GM11168 (cell line): Measurements from ENCODE around the gene MYEOV.

ENCODE experiments used
- in situ Hi-C: fragments of 300-500 bp; cut with MboI; formaldehyde crosslinking; loops from one replicate; pipeline ENCODE4 v1.12.0; 2022; ENCODE audit warnings: low sequenced_read_pairs; ENCODE audit not compliant: unreplicated experiment

The MYEOV gene

GRCh38 chr11:69293819-69294505, at the start of gene MYEOV:
Gene MYEOV, plus strand, starts transcription at chr11:69294155. Its CDS starts 1,200 bp downstream, at chr11:69295355.
- in situ Hi-C loops = loop anchor here (10.0 kb wide), 1 partner anchor 361 kb away; no protein-coding TSS in a partner anchor

DNA sequence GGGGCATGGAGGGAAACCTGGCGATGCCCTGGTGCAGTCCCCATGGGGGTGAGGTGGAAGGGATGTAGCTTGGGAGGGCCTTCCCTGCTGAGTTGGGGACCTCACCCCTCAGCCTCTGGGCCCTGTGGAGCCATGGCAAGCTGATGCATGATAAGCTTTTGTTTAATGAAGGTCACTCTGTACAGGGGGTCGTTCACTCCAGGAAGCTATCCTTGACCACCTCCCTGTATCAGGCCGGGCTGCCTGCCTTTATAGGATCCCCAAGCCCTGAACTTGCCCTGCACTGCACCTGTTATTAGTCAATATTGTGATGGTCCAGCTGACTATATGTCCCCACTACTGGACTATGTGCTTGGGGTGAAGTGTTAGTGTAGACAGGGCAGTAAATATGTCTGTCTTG, 49.7 kb upstream of the MYEOV start:
- in situ Hi-C loops = no loop called here

DNA sequence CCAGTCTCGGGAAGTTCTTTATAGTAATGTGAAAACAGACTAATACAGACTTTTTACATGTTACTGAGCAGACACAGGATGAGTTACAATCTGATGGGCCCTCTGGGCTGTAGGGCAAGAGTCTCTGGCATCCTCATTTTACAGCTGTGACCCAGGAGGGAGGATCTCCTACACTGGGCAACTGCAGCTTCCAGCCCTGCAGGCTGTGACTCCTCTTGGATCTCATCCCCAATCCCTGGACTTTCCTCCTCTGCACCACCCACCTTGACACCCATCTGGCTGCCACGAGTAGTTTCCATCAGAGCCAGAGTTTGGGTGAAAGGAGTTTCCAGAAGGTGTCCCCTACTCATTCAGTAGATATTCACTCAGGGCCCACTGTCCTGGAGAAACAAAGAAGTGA, 48.9 kb upstream of the MYEOV start:
- in situ Hi-C loops = no loop called here

- in situ Hi-C loops = no loop called here
Measured at GRCh38 chr11:69245491-69246345, 48.2 kb upstream of the MYEOV start.

GRCh38 chr11:69249311-69250185, 44.4 kb upstream of the MYEOV start:
- in situ Hi-C loops = no loop called here

DNA sequence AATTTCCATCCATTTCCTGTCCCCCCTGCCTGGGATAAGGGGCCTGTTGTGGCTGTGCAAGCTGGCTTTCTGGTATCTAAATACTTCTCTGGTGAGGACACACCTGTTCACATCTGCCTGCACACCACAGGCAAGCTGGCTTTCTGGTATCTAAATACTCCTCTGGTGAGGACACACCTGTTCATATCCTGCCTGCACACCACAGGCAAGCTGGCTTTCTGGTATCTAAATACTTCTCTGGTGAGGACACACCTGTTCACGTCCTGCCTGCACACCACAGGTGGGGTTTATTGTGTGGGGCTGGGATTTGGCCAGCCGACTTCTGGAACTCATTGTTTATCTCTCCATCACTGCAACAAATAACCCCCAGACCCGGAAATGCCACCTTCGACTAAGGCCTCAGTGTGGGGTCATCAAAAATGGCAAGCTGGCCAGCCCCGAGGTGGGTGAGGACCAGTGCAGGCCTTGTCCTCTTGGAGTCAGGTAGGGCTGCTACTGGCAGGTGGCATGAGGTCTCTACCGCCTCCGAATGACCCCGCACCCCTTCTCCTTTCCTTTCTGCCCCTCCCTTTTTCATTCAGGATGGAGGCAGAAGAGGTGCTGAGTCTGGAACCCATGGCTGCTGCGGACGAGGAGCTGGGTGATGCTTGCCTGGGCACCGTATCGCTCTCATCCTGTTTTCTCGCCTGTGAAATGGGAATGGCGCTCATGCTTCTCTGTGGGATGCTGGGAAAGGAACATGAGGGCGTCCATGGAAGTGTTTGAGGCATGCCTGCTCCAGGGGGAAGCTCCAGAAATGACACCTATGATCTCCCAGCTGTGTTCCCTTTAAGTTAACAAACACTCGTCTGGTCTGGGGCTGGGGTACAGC, 43.5 kb upstream of the MYEOV start:
- in situ Hi-C loops = no loop called here

GRCh38 chr11:69251057-69251393, 42.9 kb upstream of the MYEOV start:
- in situ Hi-C loops = no loop called here

GRCh38 chr11:69251639-69252489, 42.1 kb upstream of the MYEOV start:
- in situ Hi-C loops = no loop called here

- in situ Hi-C loops = no loop called here
Measured at GRCh38 chr11:69252490-69252837, 41.5 kb upstream of the MYEOV start.

DNA sequence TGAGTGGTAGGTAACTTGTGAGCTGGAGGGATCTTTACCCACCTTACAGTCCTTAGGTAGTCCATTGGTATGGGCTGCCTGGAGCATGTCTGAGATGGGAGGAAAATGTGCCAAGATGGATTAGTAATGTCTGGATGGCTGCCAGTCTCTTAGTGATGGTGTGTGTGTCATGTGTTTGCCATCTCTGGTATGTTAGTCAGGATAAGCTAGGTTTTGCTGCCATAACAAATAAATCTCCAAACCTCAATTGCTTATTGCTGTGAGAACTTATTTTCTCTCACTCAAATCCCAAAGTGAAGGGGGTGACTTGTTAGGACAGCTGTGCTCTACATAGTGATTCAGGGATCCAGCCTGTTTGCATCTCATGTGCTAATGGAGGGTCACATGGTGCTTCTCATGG, 40.9 kb upstream of the MYEOV start:
- in situ Hi-C loops = no loop called here

DNA sequence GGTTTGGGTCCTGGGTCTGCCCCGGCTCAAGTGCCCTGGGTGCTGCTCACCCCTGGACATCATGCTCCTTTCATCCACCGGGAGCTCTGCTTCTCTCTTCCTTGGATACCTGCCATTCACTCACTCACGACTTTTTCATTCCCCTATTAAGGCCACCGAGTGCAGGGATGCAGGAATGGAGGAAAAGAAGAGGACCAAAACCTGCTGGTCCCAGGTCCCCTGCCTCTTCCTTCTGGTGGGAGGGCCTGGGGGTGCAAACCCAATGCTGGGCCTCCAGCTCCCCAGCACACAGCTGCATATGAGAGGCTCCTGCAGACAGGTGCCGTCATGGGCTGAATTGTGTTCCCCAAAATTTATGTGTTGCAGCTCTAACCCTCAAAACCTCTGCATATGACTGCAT, 36.8 kb upstream of the MYEOV start:
- in situ Hi-C loops = no loop called here

DNA sequence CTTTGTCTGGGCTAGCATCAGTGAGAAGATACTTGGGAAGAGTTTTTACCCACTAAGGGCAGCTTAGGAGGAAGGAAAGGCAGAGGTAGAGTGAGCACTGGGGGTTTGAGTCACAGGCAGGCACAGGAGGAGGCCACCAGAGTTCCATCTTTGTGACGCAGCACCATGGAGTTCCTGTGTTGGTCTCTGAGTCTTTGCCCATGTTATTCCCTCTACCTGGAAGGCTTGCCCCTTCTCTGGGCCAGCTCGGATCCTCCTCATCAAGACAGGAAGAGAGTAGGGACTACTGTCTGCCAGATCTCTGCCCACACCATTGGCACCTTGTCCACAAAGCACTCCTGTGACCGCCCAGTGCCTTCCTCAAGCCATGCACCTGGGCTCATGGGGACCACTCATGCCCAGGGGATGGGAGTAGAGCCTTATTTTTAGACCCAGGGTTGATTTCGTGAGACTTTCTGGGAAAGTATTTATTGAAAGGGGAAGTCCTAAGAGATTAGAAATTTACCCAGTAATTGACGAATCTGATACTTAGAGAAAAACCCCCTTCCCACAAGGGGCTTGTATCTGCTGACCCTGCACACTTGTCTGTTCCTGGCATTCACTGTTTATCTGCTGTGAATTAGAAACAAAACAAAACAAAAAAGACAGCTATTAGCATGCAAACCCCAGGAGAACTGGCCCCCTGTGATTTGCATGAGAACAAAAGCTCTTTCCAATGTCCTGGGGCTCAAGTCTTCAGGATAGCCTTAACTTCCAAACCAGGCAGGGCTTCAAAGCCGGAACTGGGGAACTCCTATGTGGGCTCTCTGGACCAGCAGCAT, 35.9 kb upstream of the MYEOV start:
- in situ Hi-C loops = no loop called here

DNA sequence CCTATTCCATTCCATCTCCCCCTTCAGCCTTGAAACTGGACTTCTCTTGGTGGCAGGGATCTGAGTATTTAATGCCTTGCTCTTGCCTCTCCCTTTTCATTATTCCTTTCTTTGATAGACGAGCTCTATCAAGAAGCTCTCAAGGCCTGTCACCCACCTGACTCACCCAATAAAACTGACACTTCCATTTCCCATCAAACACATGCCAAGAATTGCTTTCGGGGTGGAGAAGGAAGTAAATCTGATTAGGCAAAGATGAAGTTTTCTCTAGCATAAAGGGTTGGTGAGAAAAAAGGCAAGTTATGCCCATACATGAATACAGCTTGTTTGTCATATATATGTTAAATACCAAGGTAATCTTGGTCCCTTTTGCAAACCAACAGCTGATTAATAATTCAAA, 34.9 kb upstream of the MYEOV start:
- in situ Hi-C loops = no loop called here

DNA sequence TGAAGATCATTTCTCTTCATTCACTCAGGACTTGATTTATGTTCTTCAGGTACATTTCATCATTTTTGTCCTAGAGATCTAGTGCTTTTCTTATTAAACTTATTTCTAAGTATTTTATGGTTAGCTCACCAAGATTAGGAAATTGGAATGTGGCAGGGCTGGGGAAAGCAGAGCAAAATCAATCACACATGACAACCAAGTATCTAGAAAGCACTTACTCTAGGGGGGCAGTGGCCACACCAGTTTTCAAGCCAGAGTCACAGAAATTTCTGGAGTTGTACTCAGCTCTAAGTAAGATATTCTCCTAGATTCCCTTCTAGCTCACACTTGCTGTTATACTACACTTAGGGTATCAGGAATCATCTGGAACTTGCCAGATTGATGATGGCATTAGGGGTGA, 33.3 kb upstream of the MYEOV start:
- in situ Hi-C loops = no loop called here

GRCh38 chr11:69261116-69261515, 32.8 kb upstream of the MYEOV start:
- in situ Hi-C loops = no loop called here

GRCh38 chr11:69262918-69263735, 30.8 kb upstream of the MYEOV start:
- in situ Hi-C loops = no loop called here

DNA sequence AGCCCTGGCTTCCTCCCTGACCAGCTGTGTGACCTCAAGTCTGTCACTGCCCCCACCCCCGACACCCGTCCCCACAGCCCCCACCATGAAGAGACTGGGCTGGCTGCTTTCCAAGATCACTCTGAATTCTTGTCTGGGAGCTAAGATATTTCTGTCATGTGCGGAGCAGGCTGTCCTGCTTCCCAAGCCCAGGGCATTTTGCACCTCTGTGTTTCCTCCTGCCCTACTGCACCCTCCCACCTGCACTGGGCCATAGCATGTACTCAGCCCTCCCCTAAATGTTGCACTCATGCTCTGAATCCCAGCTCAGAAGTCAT, 30.3 kb upstream of the MYEOV start:
- in situ Hi-C loops = no loop called here

DNA sequence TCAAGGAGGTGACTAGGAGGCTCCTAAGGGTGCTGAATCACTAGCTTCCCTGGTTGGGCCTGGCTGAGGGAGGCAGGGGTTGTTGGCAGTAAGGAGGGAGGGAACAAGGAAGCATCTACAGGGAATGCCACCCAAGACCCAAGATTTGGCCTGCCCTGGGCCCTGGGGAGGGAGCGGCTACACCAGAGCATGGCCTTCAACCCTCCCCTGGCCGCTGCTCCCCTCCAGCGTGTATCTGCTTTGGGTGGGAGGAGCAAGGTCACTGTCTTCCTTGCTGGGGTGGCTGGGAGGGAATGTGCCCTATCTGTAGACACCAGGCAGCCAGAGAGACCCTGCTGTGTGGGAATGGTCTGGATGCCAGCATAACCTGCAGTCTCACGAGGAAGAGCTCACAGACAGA, 29.5 kb upstream of the MYEOV start:
- in situ Hi-C loops = no loop called here
